ENCODE measurements around the gene PKD1.

GRCh38 chr16:2090481-2090776, 45.3 kb downstream of the PKD1 start:
- TF ChIP-seq POLR2A (IDR thresholded peaks at IDR 0.05; ENCODE audit: low read length) (no peak), GATA1 (IDR thresholded peaks at IDR 0.05; ENCODE audit: low read depth, low read length) (no peak)
